Fibroblast of peridontal ligament (primary cell): ENCODE results near the gene ACSS1.

Experiments used
- DNase-seq: peaks from one replicate; pipeline ENCODE4 v3.0.0-alpha.2; 2010; ENCODE audit errors: extremely low read depth

Gene ACSS1

DNA sequence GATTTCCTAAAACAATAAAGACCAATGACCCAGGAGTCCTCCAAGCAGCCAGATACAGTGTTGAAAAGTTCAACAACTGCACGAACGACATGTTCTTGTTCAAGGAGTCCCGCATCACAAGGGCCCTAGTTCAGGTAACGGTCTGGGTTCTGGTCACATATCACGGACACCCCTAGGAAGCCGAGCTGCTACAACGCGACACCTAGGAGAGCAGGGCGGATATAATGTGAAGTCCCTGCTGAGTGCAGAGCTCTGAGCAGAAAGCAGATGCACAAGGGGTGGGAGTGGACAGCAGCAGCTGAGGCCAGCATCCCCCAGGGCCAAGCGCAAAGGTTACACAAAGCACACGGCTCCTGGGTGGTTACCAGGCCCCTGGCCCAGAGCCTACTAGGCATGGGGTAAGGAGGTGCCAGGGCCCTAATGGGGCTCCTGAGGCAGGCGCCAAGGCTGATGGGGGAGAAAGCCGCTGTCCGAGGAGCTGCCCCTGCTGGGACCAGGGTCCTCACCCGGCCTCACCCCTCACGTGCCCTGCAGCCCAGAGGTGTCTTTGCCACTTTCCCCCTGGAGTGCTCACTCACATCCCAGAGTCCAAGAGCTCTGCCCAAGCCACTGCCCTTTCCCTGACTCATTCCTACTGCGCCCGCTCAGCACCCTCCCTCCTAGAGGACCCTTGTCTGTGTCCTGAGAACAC is 100.5 kb downstream of the ACSS1 start:
- DNase-seq: no peak
